HG03575 (cell line): Measurements from ENCODE around the gene B9D1.

ENCODE experiments used
- ATAC-seq: cut with Tn5 transposase; IDR thresholded peaks from one replicate; pipeline ENCODE4 v1.9.1; 2021; ENCODE audit not compliant: unreplicated experiment, insufficient number of reproducible peaks, low FRiP score; ENCODE audit errors: extremely low read depth

B9D1 gene

GRCh38 chr17:19343671-19344151, 18.8 kb downstream of the B9D1 start:
- no peak for ATAC-seq

DNA sequence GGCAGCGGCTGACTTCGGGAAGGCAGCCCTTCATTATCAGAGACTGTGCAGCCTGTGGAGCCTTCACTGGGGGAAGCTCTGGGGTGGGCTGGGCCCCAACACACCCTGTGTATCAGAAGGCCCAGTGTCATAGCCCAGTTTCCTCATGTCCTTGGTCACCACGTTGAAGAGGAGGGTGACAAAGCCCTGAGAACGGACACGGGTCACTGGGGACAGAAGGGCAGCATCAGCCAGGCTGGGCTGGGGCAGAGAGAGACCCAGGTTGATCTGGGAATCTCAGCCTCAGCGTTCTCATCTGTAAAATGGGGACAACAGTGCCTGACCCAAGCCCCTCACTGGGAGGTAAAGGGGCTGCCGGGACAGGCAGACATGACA, 19.3 kb downstream of the B9D1 start:
- no peak for ATAC-seq

GRCh38 chr17:19342611-19343255, 19.8 kb downstream of the B9D1 start:
- no peak for ATAC-seq

DNA sequence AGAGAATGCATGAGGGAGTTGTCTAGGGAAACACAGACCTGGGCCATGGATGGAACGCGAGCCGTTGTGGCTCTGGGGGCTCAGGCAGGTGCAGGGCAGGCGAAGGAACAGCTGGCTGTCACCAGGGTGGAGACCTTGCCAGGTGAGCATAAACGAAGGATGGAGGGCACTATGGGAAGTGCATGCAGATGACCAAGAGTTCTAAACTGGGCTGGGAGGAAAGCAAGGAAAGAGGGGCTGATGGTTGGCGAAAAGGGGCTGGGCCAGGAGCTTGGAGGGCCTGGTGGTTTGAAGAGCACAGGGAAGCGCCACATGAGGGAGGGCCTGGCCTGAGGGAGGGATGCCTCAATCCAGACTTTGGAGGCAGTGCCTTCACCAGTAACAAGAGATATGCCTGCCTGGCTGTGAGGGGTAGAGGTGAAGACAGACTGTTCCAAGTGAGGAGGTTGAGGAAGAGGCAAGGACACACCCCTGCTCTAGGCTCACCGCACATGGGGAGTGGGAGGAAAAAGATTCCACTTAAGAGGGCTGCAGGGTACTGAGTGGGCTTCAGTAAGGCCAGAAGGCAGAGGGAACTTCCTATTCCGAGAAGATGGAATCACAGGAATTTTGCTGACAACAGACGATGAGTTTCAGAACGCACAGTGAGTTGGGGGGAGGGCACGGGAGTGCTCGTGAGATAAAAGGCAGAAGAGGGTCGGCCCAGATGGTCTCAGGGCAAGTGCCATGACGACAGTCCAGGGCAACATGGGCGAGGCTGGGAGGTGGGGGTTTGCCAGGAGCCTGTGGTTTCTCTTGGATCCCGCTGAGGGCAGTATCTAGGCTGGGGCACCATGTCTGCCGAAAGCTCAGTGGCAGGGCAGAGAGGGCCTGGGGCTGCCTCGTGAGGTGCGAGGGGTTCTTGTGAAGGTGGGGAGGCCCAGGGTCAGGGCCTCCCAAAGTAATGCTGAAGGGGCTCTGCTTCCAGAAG, 20.6 kb downstream of the B9D1 start:
- ATAC-seq, result no peak

GRCh38 chr17:19341211-19341631, 21.3 kb downstream of the B9D1 start:
- ATAC-seq, result no peak

DNA sequence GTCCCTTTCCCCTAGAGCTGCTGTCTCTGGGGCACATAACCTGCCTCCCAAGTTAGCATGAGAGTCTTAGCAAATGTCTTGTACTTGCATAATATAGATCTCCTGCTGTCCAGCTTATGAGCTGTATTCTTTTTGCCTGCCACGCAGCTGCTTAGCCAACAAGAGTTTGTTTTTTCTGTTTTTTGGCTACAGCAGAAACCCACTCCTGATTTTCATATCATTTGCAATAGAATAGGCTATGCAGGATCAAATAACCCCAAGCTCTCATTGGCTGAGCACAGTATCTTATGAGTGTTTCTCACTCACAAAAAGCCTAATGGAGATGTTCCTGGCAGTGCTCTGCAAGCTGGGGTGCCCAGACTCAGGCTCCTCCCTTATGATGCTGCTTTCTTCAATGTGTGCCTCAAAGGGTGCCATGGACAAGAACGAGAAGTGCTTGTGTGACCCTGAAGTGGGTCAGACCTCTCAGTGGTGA, 23.1 kb downstream of the B9D1 start:
- ATAC-seq, result no peak

GRCh38 chr17:19338031-19338990, 24.2 kb downstream of the B9D1 start:
- no peak for ATAC-seq

DNA sequence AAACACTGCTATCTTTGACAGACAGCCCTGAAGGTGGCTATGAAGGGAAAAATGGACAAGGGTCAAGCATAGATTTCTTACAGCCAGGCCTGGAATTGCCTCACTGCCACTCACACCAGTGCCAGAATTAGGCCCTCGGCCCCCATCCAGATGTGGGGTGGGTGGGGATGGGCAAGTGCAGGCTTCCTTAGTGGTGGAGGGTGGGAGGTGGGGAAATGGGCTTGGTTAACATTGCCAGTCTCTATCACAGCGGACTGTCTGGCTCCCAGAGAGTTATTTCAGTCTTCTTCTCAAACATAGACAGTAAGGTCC, 24.9 kb downstream of the B9D1 start:
- no peak for ATAC-seq

DNA sequence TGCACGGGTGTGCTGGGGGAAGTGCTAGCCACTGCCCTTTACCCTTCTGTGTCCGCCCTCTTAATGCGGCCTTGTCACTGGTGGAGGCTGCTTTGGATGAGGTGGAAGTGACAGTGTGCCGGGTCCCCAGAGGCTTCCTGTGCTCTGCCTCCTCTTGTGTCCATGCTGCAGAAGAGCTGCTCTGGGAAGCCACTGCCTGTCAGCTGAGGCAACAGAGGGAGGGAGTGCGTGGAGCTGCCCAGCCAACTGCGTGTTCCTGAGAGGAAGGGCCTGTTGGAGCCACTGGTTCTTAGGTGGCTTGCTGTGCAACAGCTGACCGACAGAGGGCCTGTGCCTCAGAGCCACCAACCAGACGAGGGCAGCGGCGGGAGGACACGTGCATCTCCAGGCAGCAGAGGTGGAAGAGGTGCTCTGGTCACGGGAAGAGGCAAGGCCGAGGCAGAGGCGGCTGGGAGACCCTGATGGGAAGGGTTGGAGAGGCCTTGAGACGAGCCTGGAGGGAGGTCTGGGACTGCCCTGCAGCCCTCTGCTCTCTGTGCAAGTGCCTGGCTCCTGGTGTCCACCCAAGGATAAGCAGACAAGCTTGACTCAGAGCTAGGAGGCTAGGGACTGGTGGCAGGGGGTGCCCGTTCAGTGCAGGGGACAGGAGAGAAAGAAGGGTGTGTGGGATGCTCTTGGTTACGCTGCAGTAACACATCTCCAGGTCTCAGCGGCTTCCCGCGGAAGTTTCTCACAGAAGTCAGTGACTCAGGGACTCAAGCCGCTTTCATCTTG, 25.4 kb downstream of the B9D1 start:
- no peak for ATAC-seq

DNA sequence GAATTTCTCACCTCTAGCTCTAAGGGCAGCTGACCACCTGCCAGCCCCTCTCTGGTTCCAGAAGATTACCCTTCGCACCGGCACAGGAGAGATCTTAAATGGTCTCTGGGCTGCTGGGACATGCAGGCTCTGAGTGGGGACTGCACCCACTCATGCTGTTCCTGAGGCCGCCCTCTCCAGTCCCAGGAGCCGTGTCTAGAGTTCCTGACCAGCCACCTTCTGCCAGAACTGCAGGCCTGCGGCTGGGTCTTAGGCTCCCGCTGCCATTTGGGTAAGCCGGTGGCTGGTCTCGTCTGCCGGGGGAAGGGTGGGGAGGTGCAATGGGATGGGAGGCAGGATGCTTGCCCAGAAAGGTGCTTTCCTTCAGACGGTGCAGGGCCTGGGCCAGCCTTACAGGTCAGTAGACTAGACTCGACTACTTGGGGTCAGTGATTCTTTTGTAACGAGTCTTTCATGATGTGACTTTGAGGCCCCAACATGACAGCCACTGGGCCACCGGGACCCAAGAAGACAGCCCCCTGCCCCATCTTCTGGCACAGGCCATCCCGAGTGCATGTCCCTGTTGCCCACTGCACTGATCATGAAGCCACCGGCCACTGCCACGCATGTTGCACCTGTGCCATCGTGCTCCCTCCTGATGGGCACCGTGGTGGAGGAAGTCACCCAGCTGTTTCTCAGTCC, 26.4 kb downstream of the B9D1 start:
- no peak for ATAC-seq

DNA sequence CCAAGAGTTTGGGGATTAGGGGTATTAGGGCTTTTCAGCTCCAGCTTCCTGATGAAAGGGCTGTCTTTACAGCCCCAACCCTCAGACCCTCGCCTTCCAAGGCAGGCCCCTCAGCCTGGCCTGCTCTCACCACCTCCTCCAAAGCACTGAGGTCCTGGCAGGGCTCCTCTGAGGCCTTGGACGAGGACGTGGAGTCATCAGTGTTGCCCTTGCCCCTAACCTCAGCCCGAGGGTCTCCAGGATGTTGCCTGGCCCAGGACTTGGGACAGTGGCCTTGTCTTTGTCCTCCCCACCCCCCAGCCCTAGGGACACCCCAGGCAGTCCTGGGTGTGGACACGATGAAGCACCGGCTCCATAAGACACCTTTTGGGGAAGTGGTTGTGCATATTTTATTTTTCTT, 28.2 kb downstream of the B9D1 start:
- ATAC-seq, result no peak

DNA sequence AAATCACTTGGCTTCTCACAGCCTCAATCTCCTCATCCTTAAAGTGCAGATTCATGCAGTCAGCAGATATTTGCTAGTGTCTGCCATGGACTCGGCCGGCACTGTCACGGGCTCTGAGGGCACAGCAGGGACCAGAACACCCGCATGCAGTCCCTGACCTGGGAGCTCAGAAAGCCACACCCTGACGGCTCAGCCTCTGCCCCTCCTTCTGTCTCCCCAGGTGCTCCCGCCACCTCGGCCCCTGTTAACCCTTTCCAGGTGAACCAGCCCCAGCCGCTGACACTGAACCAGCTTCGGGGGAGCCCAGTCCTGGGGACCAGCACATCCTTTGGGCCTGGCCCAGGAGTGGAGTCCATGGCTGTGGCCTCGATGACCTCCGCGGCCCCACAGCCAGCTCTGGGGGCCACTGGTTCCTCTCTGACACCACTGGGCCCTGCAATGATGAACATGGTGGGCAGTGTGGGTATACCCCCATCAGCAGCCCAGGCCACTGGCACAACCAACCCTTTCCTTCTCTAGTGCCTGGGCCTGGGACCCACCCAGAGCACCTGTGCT, 28.7 kb downstream of the B9D1 start:
- ATAC-seq, result no peak

DNA sequence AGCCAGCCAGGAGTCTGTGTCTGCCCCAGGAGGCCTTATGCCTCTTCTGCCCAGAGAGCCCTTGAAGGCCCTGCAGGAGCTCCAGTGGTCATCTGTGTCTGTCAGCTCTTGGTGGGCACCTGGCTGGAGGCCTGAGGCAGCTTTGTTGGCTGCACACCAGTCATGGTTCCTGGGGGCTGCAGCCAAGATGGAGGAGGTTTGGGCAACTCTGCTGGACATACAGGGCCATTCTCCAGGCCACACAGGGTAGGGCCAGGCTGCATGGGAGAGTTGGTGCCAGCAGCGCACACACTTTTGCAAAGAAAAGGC, 29.4 kb downstream of the B9D1 start:
- no peak for ATAC-seq

DNA sequence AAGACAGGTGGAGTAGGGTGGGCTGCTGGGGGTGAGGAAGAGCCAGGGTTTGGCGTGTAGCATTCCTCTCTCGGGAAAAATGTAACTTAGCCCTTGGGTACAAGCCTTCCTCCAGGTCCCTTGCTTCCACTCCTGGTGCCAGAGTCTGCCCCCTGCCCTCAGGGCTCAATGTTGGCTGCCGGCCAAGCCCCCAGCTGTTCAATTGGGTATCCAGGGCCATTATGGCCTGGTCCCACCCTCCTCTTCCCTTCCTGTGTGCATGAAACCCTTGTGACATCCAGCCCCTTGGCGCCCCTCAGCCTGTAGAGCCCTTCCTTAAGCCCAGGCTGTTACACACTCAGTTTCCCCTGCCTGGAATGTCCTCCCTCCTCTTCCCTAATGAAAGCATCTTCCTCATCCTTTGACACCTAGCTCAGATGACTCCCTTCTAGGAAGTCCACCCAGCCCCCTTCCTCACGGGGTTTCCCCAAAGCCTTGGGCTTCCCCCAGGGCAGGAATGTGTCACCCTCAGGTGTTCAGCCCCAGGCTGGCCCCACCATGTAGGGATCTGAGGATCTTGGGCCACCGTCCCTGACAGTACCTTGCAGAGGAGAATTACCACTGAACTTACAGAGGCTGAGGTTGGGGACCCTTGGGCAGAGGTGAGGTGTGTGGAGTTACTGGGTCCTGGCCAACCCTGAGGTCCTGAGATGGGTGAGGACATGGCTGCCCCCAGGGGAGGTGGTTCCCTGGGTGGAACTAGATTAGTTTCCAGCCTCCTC, 30.0 kb downstream of the B9D1 start:
- ATAC-seq, result no peak

DNA sequence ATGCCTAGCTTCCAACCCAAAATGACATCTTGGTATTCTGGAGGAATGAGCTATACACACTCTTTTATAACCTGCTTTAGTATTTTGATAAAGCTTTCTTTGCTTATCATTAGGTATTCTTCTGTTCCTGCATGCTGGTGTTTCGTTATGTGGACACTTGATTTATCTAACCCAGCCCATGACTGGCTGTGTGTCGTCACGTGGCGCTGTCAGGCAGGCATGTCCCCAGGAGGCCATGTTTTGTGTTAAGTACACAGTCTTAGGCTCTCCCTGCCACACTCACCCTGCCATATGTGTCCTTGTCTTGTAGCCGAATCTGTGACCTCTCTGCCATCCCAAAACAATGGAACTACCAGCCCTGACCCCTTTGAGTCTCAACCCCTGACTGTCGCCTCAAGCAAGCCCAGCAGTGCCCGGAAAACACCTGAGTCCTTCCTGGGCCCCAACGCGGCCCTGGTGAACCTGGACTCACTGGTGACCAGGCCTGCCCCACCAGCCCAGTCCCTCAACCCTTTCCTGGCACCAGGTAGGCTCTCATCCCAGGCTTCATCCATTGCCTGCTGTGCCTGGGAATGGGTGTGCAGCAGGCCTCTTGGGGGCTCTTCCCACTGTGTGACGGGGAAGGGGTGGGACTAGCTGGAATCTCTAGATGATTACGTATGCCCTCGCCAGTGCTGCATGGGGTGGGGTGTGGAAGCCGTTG, 30.8 kb downstream of the B9D1 start:
- no peak for ATAC-seq

DNA sequence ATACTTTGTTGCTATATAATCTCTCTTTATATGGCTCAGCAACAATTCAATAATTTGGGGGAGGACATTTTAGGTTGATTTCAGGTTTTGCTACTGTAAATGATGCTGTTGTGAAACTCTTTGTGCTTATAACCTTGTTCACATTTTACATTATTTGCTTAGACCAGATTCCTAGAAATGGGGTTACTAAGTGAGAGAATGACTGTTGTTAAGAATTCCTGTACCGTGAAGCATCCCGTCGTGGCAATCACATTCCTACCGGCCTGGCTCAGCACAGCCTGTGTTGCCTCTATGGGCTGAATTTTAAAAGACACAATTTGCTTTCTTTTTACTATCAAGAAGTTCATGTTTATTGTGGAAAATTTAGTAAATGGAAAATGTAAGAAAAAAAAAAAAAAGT, 31.4 kb downstream of the B9D1 start:
- no peak for ATAC-seq

DNA sequence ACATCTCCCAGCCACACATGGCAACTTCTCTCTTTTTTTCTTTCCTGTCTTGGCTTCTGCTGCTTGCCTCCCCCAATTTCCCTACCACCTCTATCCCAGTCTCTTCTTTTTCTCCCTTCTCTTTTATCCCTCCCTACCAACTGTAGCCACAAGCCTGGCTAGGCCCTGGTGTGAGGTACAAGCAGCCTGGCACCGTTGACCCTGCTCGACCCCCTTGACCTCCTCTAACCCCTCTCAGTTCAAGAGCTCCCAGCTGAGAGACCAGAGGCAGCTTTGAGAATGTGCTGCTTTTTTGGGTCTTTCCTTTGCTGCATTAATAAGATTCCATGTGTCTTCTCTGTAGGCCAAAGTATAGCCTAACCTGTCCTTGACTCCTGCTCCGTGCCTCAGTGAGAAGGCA, 32.3 kb downstream of the B9D1 start:
- ATAC-seq, result no peak
